Left lung (tissue), 10 donors: ENCODE measurements around the gene HNRNPLL. TPM values are rescaled to one million over a fixed set of nuclear protein-coding genes. Genes with fewer than 3 reads are reported as not detected.
A peak's percentile ranks its signal among the peaks of the same experiment; 100 is the strongest.
"Not testable (repeated sequence)": the region's sequence is repeated elsewhere in the genome, so short reads cannot be mapped to it uniquely, and the experiment has no call there.

Experiments used
- ATAC-seq: fragments of 200-7000 bp; cut with Tn5 transposase; one replicate; pipeline ENCODE4 v1.9.1; 2020; ENCODE audit warnings: moderate library complexity
- DNase-seq, 4 donors: peaks; one replicate each; pipeline ENCODE4 v3.0.0-alpha.2; 2013 to 2020
- H3K27ac ChIP-seq, 2 donors: fragments of 200-600 bp; sonication (generic) in 1 of 2; one replicate each; pipeline versions ENCODE4 v1.5.0 to v1.8.0; 2020 to 2021
- H3K27me3 ChIP-seq, 2 donors: fragments of 200-600 bp; sonication (generic) in 1 of 2; one replicate each; pipeline versions ENCODE4 v1.5.0 to v1.8.0; 2020 to 2021
- H3K36me3 ChIP-seq, 2 donors: fragments of 200-600 bp; sonication (generic) in 1 of 2; one replicate each; pipeline versions ENCODE4 v1.5.0 to v1.8.0; 2020 to 2021
- H3K4me1 ChIP-seq, 2 donors: fragments of 200-600 bp; one replicate each; pipeline ENCODE4 v1.8.0; 2021
- H3K4me3 ChIP-seq, 2 donors: fragments of 200-600 bp; sonication (generic) in 1 of 2; one replicate each; pipeline versions ENCODE4 v1.5.0 to v1.8.0; 2020 to 2021; ENCODE audit warnings: mild to moderate bottlenecking in 1 of 2
- H3K9me3 ChIP-seq, 2 donors: fragments of 200-600 bp; sonication (generic) in 1 of 2; one replicate each; pipeline versions ENCODE4 v1.5.0 to v1.8.0; 2020 to 2021
- intact Hi-C, 2 donors: fragments of 100-400 bp; cut with DNase I; formaldehyde crosslinking; loops; one replicate each; pipeline versions ENCODE4 v1.11.2 to v1.14.2; 2022
- polyA plus RNA-seq, 6 donors: library from polyadenylated mRNA; unstranded; fragments of 120-200 nt; gene quantifications; one replicate each; pipeline ENCODE4 v1.2.1, GENCODE V29; 2013; ENCODE audit not compliant: insufficient read length in 6 of 6
- total RNA-seq, 2 donors: library from RNA; stranded (reverse); fragmentation: NEBNext Ultra II Directional; extraction: Animal tissue kit (Norgen Biotek cat#: 25700); gene quantifications; one replicate each; pipeline ENCODE4 v1.2.1, GENCODE V29; 2021
- TF ChIP-seq, protein P1 (sequence below), 2 donors: fragments of 200-600 bp; sonication (generic) in 1 of 2; IDR thresholded peaks; one replicate each; pipeline versions ENCODE4 v1.5.0 to v1.8.0; 2021; ENCODE audit warnings: antibody characterized with exemption in 2 of 2
- donor health status: DM: no; HTN: yes; CAD: no.
- donor health status: DM: no; HTN: no; CAD: no.

HNRNPLL gene
- total and polyA plus RNA-seq, 8 donors: 44.2 to 102 (median 75.4) TPM

DNA sequence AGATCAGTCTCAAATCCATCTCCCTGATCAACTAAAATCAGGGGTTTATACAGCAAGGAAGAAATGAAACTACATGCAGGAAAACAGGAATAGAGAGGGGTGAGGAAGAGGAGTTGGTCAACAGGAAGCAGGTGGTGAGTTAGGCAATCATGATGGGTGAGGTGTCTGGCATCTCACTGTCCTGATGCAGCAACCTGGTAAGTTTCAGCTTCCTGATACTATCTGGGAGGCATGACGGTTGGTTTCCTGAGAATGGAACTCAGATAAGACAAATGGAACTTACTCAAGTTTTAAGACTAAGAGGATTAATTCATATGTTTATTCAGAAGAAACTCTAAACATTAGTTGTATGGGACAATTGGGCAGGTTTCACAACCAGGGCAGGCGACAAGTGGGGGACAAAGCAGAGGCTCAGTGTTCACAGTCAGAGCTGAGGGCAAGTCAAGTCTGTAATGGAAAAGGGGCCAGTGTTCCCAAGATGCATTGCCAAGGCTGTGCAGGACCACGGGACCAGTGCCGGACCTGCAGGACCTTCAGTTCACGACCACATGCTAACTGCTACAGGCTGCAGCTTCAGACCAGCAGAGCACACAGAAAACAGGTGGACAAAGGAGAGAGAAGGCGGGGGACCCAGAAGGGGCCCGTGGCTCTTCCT, 45.5 kb upstream of the HNRNPLL start:
- intact Hi-C loops: no loop called here
- ATAC-seq (no peak), DNase-seq (no peak)
- H3K36me3 ChIP-seq: no peaks in the 10 kb centered on the region
- no peaks in the 10 kb centered on the region for H3K27me3 ChIP-seq
- H3K4me1 ChIP-seq: peaks cover 0 to 18% of the 10 kb centered on the region in 2 donors
- H3K9me3 ChIP-seq: no peaks in the 10 kb centered on the region
- peak overlapping the region in 1 of 2 donors; percentile 62 for H3K27ac ChIP-seq
- H3K4me3 ChIP-seq: no peak overlapping the region
- TF ChIP-seq, protein P1, sequence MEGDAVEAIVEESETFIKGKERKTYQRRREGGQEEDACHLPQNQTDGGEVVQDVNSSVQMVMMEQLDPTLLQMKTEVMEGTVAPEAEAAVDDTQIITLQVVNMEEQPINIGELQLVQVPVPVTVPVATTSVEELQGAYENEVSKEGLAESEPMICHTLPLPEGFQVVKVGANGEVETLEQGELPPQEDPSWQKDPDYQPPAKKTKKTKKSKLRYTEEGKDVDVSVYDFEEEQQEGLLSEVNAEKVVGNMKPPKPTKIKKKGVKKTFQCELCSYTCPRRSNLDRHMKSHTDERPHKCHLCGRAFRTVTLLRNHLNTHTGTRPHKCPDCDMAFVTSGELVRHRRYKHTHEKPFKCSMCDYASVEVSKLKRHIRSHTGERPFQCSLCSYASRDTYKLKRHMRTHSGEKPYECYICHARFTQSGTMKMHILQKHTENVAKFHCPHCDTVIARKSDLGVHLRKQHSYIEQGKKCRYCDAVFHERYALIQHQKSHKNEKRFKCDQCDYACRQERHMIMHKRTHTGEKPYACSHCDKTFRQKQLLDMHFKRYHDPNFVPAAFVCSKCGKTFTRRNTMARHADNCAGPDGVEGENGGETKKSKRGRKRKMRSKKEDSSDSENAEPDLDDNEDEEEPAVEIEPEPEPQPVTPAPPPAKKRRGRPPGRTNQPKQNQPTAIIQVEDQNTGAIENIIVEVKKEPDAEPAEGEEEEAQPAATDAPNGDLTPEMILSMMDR (IDR thresholded peaks at IDR 0.05): no peak

DNA sequence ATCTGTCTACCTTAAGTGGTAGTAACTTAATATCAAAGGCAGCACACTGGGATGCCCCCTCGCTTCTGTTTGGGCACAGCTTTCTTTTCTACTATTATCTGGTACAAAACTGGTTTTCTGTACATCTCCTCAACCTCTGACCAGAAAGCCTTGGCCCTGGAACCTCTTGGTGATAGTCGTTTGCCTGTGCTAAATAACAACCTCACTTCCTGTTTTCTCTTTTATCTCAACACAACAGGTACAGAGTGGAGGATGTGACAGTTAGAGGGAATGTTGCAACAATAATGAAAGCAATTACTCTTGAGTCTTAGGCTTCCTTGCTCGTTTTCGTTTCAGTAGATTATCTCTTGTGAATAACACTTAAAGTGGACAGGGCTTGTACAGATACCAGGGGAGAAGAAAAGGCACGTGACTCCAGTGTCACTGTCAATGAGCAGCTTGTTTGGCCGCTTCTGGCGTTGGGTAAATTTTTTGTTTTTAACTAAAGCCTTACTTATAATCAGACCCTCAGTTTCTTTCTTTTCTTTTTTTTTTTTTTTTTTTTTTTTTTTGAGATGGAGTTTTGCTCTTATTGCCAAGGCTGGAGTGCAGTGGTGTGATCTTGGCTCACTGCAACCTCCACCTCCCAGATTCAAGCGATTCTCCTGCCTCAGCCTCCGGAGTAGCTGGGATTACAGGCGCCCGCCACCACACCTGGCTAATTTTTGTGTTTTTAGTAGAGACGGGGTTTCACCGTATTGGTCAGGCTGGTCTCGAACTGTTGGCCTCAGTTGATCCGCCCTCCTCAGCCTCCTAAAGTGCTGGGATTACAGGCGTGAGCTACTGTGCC, 41.2 kb upstream of the HNRNPLL start:
- H3K9me3 ChIP-seq, DNase-seq, H3K36me3 ChIP-seq, ATAC-seq, H3K4me3 ChIP-seq, intact Hi-C loops, H3K27me3 ChIP-seq, H3K4me1 ChIP-seq: not testable (repeated sequence)
- peak overlapping the region in 1 of 2 donors; percentile 49 for H3K27ac ChIP-seq

DNA sequence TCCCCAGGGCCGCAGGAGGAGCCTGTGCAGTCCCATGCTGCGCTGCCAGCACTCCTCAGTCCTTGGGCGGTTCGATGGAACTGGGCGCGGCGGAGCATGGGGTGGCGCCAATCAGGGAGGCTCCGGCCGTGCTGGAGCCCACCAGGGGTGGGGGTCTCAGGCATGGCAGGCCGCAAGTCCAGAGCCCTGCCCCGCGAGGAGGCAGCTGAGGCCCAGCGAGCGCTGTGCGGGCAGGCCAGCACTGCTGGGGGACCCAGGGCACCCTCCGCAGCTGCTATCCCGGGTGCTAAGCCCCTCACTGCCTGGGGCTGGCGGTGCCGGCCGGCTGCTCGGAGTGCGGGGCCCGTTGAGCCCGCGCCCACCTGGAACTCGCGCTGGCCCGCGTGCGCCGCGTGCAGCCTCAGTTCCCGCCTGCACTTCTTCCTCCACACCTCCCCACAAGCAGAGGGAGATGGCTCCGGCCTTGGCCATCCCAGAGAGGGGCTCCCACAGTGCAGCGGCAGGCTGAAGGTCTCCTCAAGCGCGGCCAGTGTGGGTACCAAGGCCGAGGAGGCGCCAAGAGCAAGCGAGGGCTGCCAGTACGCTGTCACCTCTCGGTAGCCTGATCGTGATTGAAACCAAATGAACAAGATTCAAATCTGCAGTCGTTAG, 40.4 kb upstream of the HNRNPLL start:
- ATAC-seq: no peak
- Histone ChIP-seq H3K27me3 (no peaks in the 10 kb centered on the region), H3K4me3 (no peak overlapping the region), H3K9me3 (no peaks in the 10 kb centered on the region), H3K4me1 (peaks cover 0 to 4% of the 10 kb centered on the region in 2 donors), H3K27ac (peak overlapping the region in 1 of 2 donors; percentile 49), H3K36me3 (no peaks in the 10 kb centered on the region)
- DNase-seq: no peak
- intact Hi-C loops: no loop called here
- TF ChIP-seq, protein P1 (IDR thresholded peaks at IDR 0.05): no peak

DNA sequence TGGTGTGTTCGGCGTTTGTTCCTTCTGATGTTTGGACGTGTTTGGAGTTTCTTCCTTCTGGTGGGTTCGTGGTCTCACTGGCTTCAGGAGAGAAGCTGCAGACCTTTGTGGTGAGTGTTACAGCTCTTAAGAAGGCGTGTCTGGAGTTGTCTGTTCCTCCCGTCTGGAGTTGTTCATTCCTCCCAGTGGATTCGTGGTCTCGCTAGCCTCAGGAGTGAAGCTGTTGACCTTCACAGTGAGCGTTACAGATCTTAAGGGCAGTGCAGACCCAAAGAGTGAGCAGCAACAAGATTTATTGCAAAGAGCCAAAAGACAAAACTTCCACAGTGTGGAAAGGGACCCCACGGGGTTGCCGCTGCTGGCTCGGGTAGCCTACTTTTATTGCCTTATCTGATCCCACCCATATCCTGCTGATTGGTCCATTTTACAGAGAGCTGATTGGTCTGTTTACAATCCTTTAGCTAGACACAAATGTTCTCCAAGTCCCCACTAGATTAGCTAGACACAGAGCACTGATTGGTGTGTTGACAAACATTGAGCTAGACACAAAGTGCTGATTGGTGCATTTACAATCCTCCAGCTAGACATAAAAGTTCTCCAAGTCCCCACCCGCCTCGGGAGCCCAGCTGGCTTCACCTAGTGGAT, 39.8 kb upstream of the HNRNPLL start:
- intact Hi-C loops, ATAC-seq, H3K4me1 ChIP-seq: not testable (repeated sequence)

DNA sequence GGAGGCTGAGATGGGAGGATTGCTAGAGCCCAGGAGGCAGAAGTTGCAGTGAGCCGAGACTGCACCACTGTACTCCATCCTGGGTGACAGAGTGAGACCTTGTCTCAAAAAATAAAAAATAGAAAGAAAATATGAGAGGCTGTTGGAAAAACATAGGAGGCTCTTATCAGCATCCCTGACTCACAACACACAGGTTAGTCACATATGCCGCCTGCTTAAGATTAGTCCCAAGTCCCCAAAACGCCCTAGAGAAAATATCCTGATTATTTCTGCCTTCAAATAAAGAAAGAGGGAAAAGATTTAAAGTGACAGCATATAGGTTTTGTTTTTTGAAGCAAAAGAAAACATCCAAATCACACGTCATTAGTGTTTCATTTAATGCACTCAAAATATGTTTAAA, 33.3 kb upstream of the HNRNPLL start:
- no peak for ATAC-seq

More for the DNA sequence above, 39.8 kb upstream of the HNRNPLL start:
- not testable (repeated sequence) for H3K27me3 ChIP-seq, DNase-seq, H3K9me3 ChIP-seq, H3K36me3 ChIP-seq, H3K4me3 ChIP-seq, H3K27ac ChIP-seq

More for the DNA sequence above, 33.3 kb upstream of the HNRNPLL start:
- Histone ChIP-seq H3K9me3 (no peaks in the 10 kb centered on the region), H3K27me3 (no peaks in the 10 kb centered on the region), H3K4me1 (no peaks in the 10 kb centered on the region), H3K4me3 (no peak overlapping the region), H3K36me3 (no peaks in the 10 kb centered on the region), H3K27ac (no peak overlapping the region)
- no peak for DNase-seq
- TF ChIP-seq, protein P1 (IDR thresholded peaks at IDR 0.05): no peak
- intact Hi-C loops: no loop called here
